OCI-LY7 (cell line): ENCODE data around the gene SMNDC1. TPM values are rescaled to one million over a fixed set of nuclear protein-coding genes. Genes with fewer than 3 reads are reported as not detected.

Experiments
- BruUV-seq: library from RNA; stranded (reverse); fragments of 400-500 nt; replicated peaks from 2 replicates; lab custom pipeline; 2021; lab: Mats Ljungman, UMichigan
- CTCF ChIA-PET: fragments of 300-600 bp; sonication (Branson Sonifier 250); formaldehyde crosslinking; loops from one replicate; lab custom pipeline; 2022; ENCODE audit warnings: antibody characterized with exemption; ENCODE audit not compliant: unreplicated experiment; lab: Charles Lee
- POLR2A ChIA-PET: fragments of 300-600 bp; sonication (Branson Sonifier 250); formaldehyde crosslinking; loops from one replicate; lab custom pipeline; 2022; ENCODE audit warnings: antibody characterized with exemption; lab: Charles Lee
- DNase-seq: peaks from one replicate; pipeline ENCODE4 v3.0.0-alpha.2; 2015; ENCODE audit warnings: low spot score
- H2AFZ ChIP-seq: fragments of 200-600 bp; sonication (generic), shearing (Covaris generic); 2 replicates; pipeline ENCODE4 v1.6.1; 2014; ENCODE audit warnings: mild to moderate bottlenecking, antibody characterized with exemption, low read length, moderate library complexity
- H3K27ac ChIP-seq: fragments of 200-600 bp; sonication (generic); 2 replicates; pipeline ENCODE4 v1.5.1; 2014; ENCODE audit warnings: mixed run types, low read depth, mild to moderate bottlenecking, moderate library complexity, low read length, inconsistent platforms; ENCODE audit not compliant: poor library complexity, severe bottlenecking
- H3K36me3 ChIP-seq: fragments of 200-600 bp; sonication (generic); 2 replicates; pipeline ENCODE4 v1.6.1; 2014; ENCODE audit warnings: mild to moderate bottlenecking, antibody characterized with exemption, low read length, moderate library complexity, mixed read lengths; ENCODE audit not compliant: insufficient read depth
- H3K4me1 ChIP-seq: fragments of 200-600 bp; sonication (generic); 2 replicates; pipeline ENCODE4 v1.5.1; 2014; ENCODE audit warnings: mild to moderate bottlenecking, low read length; ENCODE audit not compliant: insufficient read depth, poor library complexity, severe bottlenecking
- H3K4me2 ChIP-seq: fragments of 200-600 bp; sonication (generic); 2 replicates; pipeline ENCODE4 v1.6.1; 2014; ENCODE audit warnings: mild to moderate bottlenecking, low read length
- H3K4me3 ChIP-seq: fragments of 200-600 bp; sonication (generic); 2 replicates; pipeline ENCODE4 v1.5.1; 2014; ENCODE audit warnings: mild to moderate bottlenecking, low read depth, low read length; ENCODE audit not compliant: poor library complexity, severe bottlenecking
- H3K79me2 ChIP-seq: fragments of 200-600 bp; sonication (generic); 2 replicates; pipeline ENCODE4 v1.6.1; 2016; ENCODE audit warnings: low read depth, mild to moderate bottlenecking, low read length, moderate library complexity, mixed read lengths; ENCODE audit not compliant: insufficient read depth
- H3K9me2 ChIP-seq: fragments of 200-600 bp; sonication (generic); 2 replicates; pipeline ENCODE4 v1.6.1; 2016; ENCODE audit warnings: mild to moderate bottlenecking, low read length, mixed read lengths; ENCODE audit not compliant: insufficient read depth
- H3K9me3 ChIP-seq: fragments of 200-600 bp; sonication (generic); 2 replicates; pipeline ENCODE4 v1.6.1; 2014; ENCODE audit warnings: mild to moderate bottlenecking, mixed run types, low read length, mixed read lengths
- H4K20me1 ChIP-seq: fragments of 200-600 bp; sonication (generic); 2 replicates; pipeline ENCODE4 v1.6.1; 2014; ENCODE audit warnings: mild to moderate bottlenecking, antibody characterized with exemption, low read length, moderate library complexity, mixed read lengths; ENCODE audit not compliant: insufficient read depth
- EZH2phosphoT487 ChIP-seq: fragments of 200-600 bp; sonication (generic); IDR thresholded peaks from 2 replicates; pipeline ENCODE4 v1.6.1; 2018; ENCODE audit warnings: low read depth, borderline replicate concordance, mild to moderate bottlenecking, mixed run types, antibody characterized with exemption, low read length, moderate library complexity, mixed read lengths
- intact Hi-C: fragments of 100-400 bp; cut with micrococcal nuclease; formaldehyde crosslinking; loops from one replicate; pipeline ENCODE4 v1.10.0; 2022; ENCODE audit not compliant: unreplicated experiment
- total RNA-seq, 2 experiments: library from RNA; depleted of rRNA in 1 of 2; stranded (reverse); fragments of >200 nt in 1 of 2; shearing (Covaris generic) in 1 of 2; gene quantifications; 2 replicates each; pipeline ENCODE4 v1.2.3, GENCODE V29; 2014 to 2022
- TF ChIP-seq, protein P1 (sequence below): fragments of 200-600 bp; sonication (generic); conservative IDR thresholded peaks from 2 replicates; pipeline ENCODE4 v1.5.1; 2014; ENCODE audit warnings: mild to moderate bottlenecking, antibody characterized with exemption, low read length, moderate library complexity, mixed read lengths

The SMNDC1 gene
- total RNA-seq, 2 experiments from 2014 or later, result 10.0 to 52.4 TPM

DNA sequence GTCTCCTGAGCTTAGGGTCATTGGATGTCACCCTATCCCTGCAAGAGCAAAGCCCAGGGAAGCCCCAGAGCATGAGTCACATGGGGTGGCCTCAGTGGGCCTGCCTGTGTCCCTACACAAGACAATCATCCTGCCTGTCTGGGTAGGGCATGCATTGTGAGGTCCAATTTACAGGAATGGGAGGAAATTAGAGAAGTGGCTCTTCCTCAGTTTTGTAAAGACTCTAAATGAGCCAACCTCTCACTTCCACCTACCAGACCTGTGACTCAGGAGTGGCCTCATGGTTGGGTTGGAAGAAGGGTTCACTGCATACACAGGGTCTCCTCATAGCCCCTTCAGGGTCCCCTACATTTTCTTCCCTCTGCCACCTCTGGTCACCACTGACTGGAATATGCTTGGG is 43.6 kb upstream of the SMNDC1 start:
- H3K9me3 ChIP-seq, result no peaks in the 10 kb centered on the region
- H3K4me1 ChIP-seq, result peaks cover 16% of the 10 kb centered on the region
- H2AFZ ChIP-seq, result no peak overlapping the region

DNA sequence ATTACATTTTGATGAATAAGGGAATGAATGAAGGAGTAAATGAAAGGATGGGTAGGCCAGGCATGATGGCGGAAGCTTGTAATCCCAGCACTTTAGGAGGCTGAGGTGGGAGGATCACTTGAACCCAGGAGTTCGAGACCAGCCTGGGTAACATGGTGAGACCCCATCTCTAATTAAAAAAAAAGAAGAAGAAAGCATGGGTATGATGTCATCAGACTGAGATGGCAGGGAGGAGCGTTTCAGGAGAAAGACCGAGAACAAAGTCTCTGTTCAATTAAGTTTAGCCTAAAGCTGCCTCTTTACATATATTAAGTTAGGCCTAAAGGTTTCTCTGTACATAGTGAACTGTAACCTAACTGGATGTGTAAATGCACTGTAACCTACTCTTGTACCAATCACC is 42.2 kb upstream of the SMNDC1 start:
- TF ChIP-seq, protein P1, sequence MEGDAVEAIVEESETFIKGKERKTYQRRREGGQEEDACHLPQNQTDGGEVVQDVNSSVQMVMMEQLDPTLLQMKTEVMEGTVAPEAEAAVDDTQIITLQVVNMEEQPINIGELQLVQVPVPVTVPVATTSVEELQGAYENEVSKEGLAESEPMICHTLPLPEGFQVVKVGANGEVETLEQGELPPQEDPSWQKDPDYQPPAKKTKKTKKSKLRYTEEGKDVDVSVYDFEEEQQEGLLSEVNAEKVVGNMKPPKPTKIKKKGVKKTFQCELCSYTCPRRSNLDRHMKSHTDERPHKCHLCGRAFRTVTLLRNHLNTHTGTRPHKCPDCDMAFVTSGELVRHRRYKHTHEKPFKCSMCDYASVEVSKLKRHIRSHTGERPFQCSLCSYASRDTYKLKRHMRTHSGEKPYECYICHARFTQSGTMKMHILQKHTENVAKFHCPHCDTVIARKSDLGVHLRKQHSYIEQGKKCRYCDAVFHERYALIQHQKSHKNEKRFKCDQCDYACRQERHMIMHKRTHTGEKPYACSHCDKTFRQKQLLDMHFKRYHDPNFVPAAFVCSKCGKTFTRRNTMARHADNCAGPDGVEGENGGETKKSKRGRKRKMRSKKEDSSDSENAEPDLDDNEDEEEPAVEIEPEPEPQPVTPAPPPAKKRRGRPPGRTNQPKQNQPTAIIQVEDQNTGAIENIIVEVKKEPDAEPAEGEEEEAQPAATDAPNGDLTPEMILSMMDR, result no peak
- TF ChIP-seq EZH2phosphoT487, result no peak
- no peaks in the 10 kb centered on the region for H3K79me2 ChIP-seq
- no peaks in the 10 kb centered on the region for H4K20me1 ChIP-seq
- no peak overlapping the region for H2AFZ ChIP-seq
- no peaks in the 10 kb centered on the region for H3K9me3 ChIP-seq
- no peaks in the 10 kb centered on the region for H3K36me3 ChIP-seq
- no TSS peak for BruUV-seq
- no peak overlapping the region for H3K27ac ChIP-seq
- ChIA-PET CTCF (interaction anchor here (1.0 kb wide), 1 partner anchor 40 kb away, joined by 3 read pairs; no protein-coding TSS in a partner anchor), POLR2A (interaction anchor here (1.0 kb wide), 1 partner anchor 21 kb away, joined by 4 read pairs; no protein-coding TSS in a partner anchor)
- no peaks in the 10 kb centered on the region for H3K9me2 ChIP-seq
- H3K4me3 ChIP-seq, result no peak overlapping the region
- no peak overlapping the region for H3K4me2 ChIP-seq
- DNase-seq, result no peak
- peaks cover 14% of the 10 kb centered on the region for H3K4me1 ChIP-seq
- intact Hi-C loops, result no loop called here

More for the DNA sequence above, 43.6 kb upstream of the SMNDC1 start:
- Histone ChIP-seq H3K79me2 (no peaks in the 10 kb centered on the region), H3K36me3 (no peaks in the 10 kb centered on the region), H3K4me2 (no peak overlapping the region), H3K4me3 (no peak overlapping the region), H4K20me1 (no peaks in the 10 kb centered on the region), H3K9me2 (no peaks in the 10 kb centered on the region), H3K27ac (no peak overlapping the region)
- intact Hi-C loops, result no loop called here
- ChIA-PET POLR2A (no interaction called here), CTCF (no interaction called here)
- DNase-seq, result no peak
- no peak for TF ChIP-seq EZH2phosphoT487
- TF ChIP-seq, protein P1, result no peak
- BruUV-seq, result no TSS peak

DNA sequence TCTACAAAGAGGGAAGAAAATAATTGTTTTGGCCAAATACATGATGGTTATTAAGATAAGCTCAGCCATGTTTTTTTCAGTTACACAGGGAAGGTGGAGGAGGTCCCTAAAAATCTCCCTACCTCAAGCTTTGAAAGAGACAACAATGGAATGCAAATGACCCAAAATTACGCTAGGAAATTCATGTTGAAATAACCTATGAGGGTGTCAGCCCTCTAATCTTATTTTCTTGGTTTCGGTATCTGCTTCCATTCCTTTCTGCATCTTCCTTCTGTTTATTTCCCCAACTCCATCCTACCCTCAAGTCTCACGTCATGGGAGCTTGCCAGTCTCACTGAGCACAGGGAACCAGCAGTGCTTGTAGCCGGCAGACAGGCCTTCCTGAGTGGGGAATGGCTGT is 40.6 kb upstream of the SMNDC1 start:
- no TSS peak for BruUV-seq
- Histone ChIP-seq H3K9me3 (no peaks in the 10 kb centered on the region), H3K27ac (no peak overlapping the region), H3K36me3 (no peaks in the 10 kb centered on the region), H3K4me2 (peak overlapping the region; percentile 11; the same call in 1 of the 2 replicates), H3K9me2 (no peaks in the 10 kb centered on the region), H4K20me1 (no peaks in the 10 kb centered on the region), H3K79me2 (no peaks in the 10 kb centered on the region), H2AFZ (no peak overlapping the region), H3K4me1 (peaks cover 19% of the 10 kb centered on the region), H3K4me3 (no peak overlapping the region)
- DNase-seq, result no peak
- TF ChIP-seq, protein P1, result no peak
- no peak for TF ChIP-seq EZH2phosphoT487
- intact Hi-C loops, result no loop called here
- POLR2A ChIA-PET, result interaction anchor here (0.6 to 2.2 kb wide), 4 partner anchors 11 to 147 kb away, joined by 3 to 14 read pairs (median 4); no protein-coding TSS in a partner anchor
- CTCF ChIA-PET, result no interaction called here
